Activated CD8-positive, alpha-beta memory T cell treated with anti-CD3 and anti-CD28 coated beads, Interleukin-2, amount 50 U/mL, for 4 hours (primary cell): ENCODE results near the gene SLC27A6.
"Not testable (repeated sequence)": the region's sequence is repeated elsewhere in the genome, so short reads cannot be mapped to it uniquely, and the experiment has no call there.

Experiments
- DNase-seq: peaks from one replicate; pipeline ENCODE4 v3.0.0-alpha.2; 2020

Gene SLC27A6

GRCh38 chr5:129001841-129002526 lies 36.7 kb downstream of the SLC27A6 start:
- DNase-seq: no peak

GRCh38 chr5:129002527-129002842 lies 37.2 kb downstream of the SLC27A6 start:
- no peak for DNase-seq

- no peak for DNase-seq
Observed at GRCh38 chr5:129003232-129003631, 37.9 kb downstream of the SLC27A6 start.

GRCh38 chr5:129014185-129014584 lies 48.9 kb downstream of the SLC27A6 start:
- DNase-seq: no peak

GRCh38 chr5:129018837-129019236 lies 53.5 kb downstream of the SLC27A6 start:
- DNase-seq: no peak

GRCh38 chr5:129019401-129019908 lies 54.2 kb downstream of the SLC27A6 start:
- no peak for DNase-seq

GRCh38 chr5:129020683-129021082 lies 55.4 kb downstream of the SLC27A6 start:
- DNase-seq: no peak

GRCh38 chr5:129021744-129022143 lies 56.5 kb downstream of the SLC27A6 start:
- no peak for DNase-seq

- DNase-seq: no peak
Observed at GRCh38 chr5:129022599-129022998, 57.3 kb downstream of the SLC27A6 start.

GRCh38 chr5:129027260-129027659 lies 62.0 kb downstream of the SLC27A6 start:
- no peak for DNase-seq

- no peak for DNase-seq
Observed at GRCh38 chr5:129031886-129032683, 66.8 kb downstream of the SLC27A6 start.

GRCh38 chr5:129036257-129036656 lies 71.0 kb downstream of the SLC27A6 start:
- DNase-seq: not testable (repeated sequence)

GRCh38 chr5:129041196-129041881 lies 76.1 kb downstream of the SLC27A6 start:
- DNase-seq: no peak

GRCh38 chr5:129042306-129042705 lies 77.0 kb downstream of the SLC27A6 start:
- no peak for DNase-seq

- DNase-seq: no peak
Observed at GRCh38 chr5:129043894-129044293, 78.6 kb downstream of the SLC27A6 start.

- DNase-seq: no peak
Observed at GRCh38 chr5:129046151-129046550, 80.9 kb downstream of the SLC27A6 start.

- no peak for DNase-seq
Observed at GRCh38 chr5:129048509-129048908, 83.2 kb downstream of the SLC27A6 start.

GRCh38 chr5:129049126-129049799 lies 84.0 kb downstream of the SLC27A6 start:
- DNase-seq: no peak

GRCh38 chr5:129051283-129051682 lies 86.0 kb downstream of the SLC27A6 start:
- DNase-seq: no peak

GRCh38 chr5:129053438-129053837 lies 88.2 kb downstream of the SLC27A6 start:
- no peak for DNase-seq

- DNase-seq: no peak
Observed at GRCh38 chr5:129057329-129057728, 92.0 kb downstream of the SLC27A6 start.

GRCh38 chr5:129061849-129062248 lies 96.6 kb downstream of the SLC27A6 start:
- no peak for DNase-seq

- no peak for DNase-seq
Observed at GRCh38 chr5:129063483-129064113, 98.3 kb downstream of the SLC27A6 start.
